ENCODE data around the gene RFTN1. TPM values are rescaled to one million over a fixed set of nuclear protein-coding genes. Genes with fewer than 3 reads are reported as not detected.

The RFTN1 gene
- total RNA-seq, 4 donors from 2014 or later: 10.3 to 26.9 (median 22.3) TPM

GRCh38 chr3:16322189-16322588 is 191.3 kb downstream of the RFTN1 start:
- 100% methylated on average over 1 of the region's 5 CpGs for WGBS
- Histone ChIP-seq H3K4me3 (no peak overlapping the region), H3K9me3 (no peaks in the 10 kb centered on the region), H3K27me3 (no peaks in the 10 kb centered on the region), H3K36me3 (peaks cover 53% of the 10 kb centered on the region), H3K27ac (no peak overlapping the region), H3K4me1 (no peaks in the 10 kb centered on the region)
- DNase-seq (ENCODE audit: low spot score in 2 of 2): no peak
- TF ChIP-seq POLR2A (IDR thresholded peaks at IDR 0.05) (no peak), EP300 (IDR thresholded peaks at IDR 0.05) (no peak)
- TF ChIP-seq, protein P1, sequence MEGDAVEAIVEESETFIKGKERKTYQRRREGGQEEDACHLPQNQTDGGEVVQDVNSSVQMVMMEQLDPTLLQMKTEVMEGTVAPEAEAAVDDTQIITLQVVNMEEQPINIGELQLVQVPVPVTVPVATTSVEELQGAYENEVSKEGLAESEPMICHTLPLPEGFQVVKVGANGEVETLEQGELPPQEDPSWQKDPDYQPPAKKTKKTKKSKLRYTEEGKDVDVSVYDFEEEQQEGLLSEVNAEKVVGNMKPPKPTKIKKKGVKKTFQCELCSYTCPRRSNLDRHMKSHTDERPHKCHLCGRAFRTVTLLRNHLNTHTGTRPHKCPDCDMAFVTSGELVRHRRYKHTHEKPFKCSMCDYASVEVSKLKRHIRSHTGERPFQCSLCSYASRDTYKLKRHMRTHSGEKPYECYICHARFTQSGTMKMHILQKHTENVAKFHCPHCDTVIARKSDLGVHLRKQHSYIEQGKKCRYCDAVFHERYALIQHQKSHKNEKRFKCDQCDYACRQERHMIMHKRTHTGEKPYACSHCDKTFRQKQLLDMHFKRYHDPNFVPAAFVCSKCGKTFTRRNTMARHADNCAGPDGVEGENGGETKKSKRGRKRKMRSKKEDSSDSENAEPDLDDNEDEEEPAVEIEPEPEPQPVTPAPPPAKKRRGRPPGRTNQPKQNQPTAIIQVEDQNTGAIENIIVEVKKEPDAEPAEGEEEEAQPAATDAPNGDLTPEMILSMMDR (IDR thresholded peaks at IDR 0.05): no peak

DNA sequence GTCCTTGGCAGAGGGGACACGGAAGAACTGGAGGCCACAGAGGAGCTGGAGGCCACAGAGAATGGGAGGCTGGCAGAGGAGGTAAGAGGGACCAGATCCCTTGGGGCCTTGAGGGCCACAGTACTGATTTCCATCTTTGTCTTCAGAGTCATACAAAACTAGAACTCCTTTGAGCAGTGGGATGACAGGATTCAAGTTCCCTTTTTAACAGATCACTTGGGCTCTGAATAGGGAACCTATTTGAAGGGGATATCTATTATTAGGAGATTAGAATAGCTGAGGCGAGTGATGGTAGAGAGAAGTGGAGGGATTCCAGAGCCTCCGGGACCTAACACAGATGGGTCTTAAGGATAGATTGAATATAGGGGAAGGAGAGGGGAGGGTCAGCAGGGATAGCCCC is 192.8 kb downstream of the RFTN1 start:
- DNase-seq (ENCODE audit: low spot score in 2 of 2): no peak
- Histone ChIP-seq H3K27me3 (no peaks in the 10 kb centered on the region), H3K27ac (no peak overlapping the region), H3K4me1 (no peaks in the 10 kb centered on the region), H3K4me3 (no peak overlapping the region), H3K9me3 (no peaks in the 10 kb centered on the region), H3K36me3 (peaks cover 64% of the 10 kb centered on the region)
- 96% methylated on average over 3 of the region's 3 CpGs for WGBS
- TF ChIP-seq EP300 (IDR thresholded peaks at IDR 0.05) (no peak), POLR2AphosphoS5 (IDR thresholded peaks at IDR 0.05) (no peak), POLR2A (IDR thresholded peaks at IDR 0.05) (no peak)
- TF ChIP-seq, protein P1 (IDR thresholded peaks at IDR 0.05): no peak

- DNase-seq (ENCODE audit: low spot score in 2 of 2): no peak
- Histone ChIP-seq H3K9me3 (no peaks in the 10 kb centered on the region), H3K4me1 (no peaks in the 10 kb centered on the region), H3K36me3 (peaks cover 56% of the 10 kb centered on the region), H3K27me3 (no peaks in the 10 kb centered on the region), H3K4me3 (no peak overlapping the region), H3K27ac (no peak overlapping the region)
- WGBS: 89% methylated on average over 4 of the region's 4 CpGs
- TF ChIP-seq POLR2AphosphoS5 (IDR thresholded peaks at IDR 0.05) (no peak), EP300 (IDR thresholded peaks at IDR 0.05) (no peak), POLR2A (IDR thresholded peaks at IDR 0.05) (no peak)
- TF ChIP-seq, protein P1 (IDR thresholded peaks at IDR 0.05): no peak
Observed at GRCh38 chr3:16319723-16320122, 193.8 kb downstream of the RFTN1 start.

DNA sequence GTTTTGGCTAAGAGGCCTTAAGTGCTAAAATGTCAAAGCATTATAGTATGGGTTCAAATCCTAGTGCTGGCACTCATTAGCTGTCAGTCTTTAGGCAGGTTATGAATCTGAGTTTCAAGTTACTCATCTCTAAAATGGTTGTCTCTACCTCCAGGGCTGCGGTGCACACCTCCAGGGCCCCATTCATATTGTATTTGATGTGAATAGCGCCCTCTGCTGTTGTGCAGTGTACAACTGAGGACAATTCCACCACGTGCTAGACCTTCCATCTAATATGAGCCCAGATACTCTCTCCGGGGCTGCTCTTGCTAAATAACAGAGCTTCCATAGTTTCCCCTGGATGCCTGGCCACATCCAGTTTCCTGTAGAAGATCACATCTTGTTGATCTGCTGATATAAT is 194.2 kb downstream of the RFTN1 start:
- Histone ChIP-seq H3K27me3 (no peaks in the 10 kb centered on the region), H3K27ac (no peak overlapping the region), H3K4me1 (no peaks in the 10 kb centered on the region), H3K4me3 (no peak overlapping the region), H3K36me3 (peaks cover 56% of the 10 kb centered on the region), H3K9me3 (no peaks in the 10 kb centered on the region)
- 89% methylated on average over 4 of the region's 4 CpGs for WGBS
- TF ChIP-seq POLR2A (IDR thresholded peaks at IDR 0.05) (no peak), POLR2AphosphoS5 (IDR thresholded peaks at IDR 0.05) (no peak), EP300 (IDR thresholded peaks at IDR 0.05) (no peak)
- TF ChIP-seq, protein P1 (IDR thresholded peaks at IDR 0.05): no peak
- no peak for DNase-seq (ENCODE audit: low spot score in 2 of 2)

GRCh38 chr3:16318176-16318575 is 195.3 kb downstream of the RFTN1 start:
- Histone ChIP-seq H3K27ac (no peak overlapping the region), H3K27me3 (no peaks in the 10 kb centered on the region), H3K9me3 (no peaks in the 10 kb centered on the region), H3K4me1 (no peaks in the 10 kb centered on the region), H3K36me3 (peaks cover 55% of the 10 kb centered on the region), H3K4me3 (no peak overlapping the region)
- no peak for DNase-seq (ENCODE audit: low spot score in 2 of 2)
- WGBS: 84% methylated on average over 7 of the region's 7 CpGs
- TF ChIP-seq POLR2AphosphoS5 (IDR thresholded peaks at IDR 0.05) (no peak), EP300 (IDR thresholded peaks at IDR 0.05) (no peak), POLR2A (IDR thresholded peaks at IDR 0.05) (no peak)
- TF ChIP-seq, protein P1 (IDR thresholded peaks at IDR 0.05): no peak

All from suprapubic skin (tissue), 4 donors.